GM06990 (cell line): ENCODE data around the gene CCDC175.

Source experiments
- DNase-seq: peaks from one replicate; pipeline ENCODE4 v3.0.0-alpha.2; 2011; ENCODE audit not compliant: insufficient read length; ENCODE audit errors: extremely low read depth
- H3K27me3 ChIP-seq: replicated peaks from 2 replicates; pipeline ENCODE4 v1.6.0; 2011; ENCODE audit warnings: low read length; ENCODE audit not compliant: control insufficient read depth, insufficient read depth
- H3K36me3 ChIP-seq: 2 replicates; pipeline ENCODE4 v1.5.1; 2011; ENCODE audit warnings: low read length; ENCODE audit not compliant: control insufficient read depth, insufficient read depth
- H3K4me3 ChIP-seq: replicated peaks from 2 replicates; pipeline ENCODE4 v1.5.1; 2011; ENCODE audit warnings: low read depth, mild to moderate bottlenecking, control low read depth, low read length
- CTCF ChIP-seq: IDR thresholded peaks from 2 replicates; pipeline ENCODE4 v1.5.1; 2011; ENCODE audit warnings: low read length, control low read depth, mild to moderate bottlenecking, inconsistent platforms; ENCODE audit not compliant: insufficient read depth, poor library complexity, severe bottlenecking

CCDC175 gene

GRCh38 chr14:59483819-59484638, 92.6 kb downstream of the CCDC175 start, which contains the start of the genes JKAMP and L3HYPDH:
JKAMP (plus strand) TSS chr14:59484517; CDS start chr14:59484590, 73 bp downstream.
L3HYPDH (minus strand) TSS chr14:59484408; CDS start chr14:59484316, 92 bp downstream.
- peak; percentile 61 for TF ChIP-seq CTCF
- no peaks in the 10 kb centered on the region; the same call in 1 of the 2 replicates for H3K36me3 ChIP-seq
- no peaks in the 10 kb centered on the region for H3K27me3 ChIP-seq
- H3K4me3 ChIP-seq, result peak within 1 kb of the TSS; percentile 71
- DNase-seq, result peak; percentile 96

- no peak for TF ChIP-seq CTCF
- Histone ChIP-seq H3K36me3 (no peaks in the 10 kb centered on the region; the same call in 1 of the 2 replicates), H3K4me3 (peak overlapping the region; percentile 71), H3K27me3 (no peaks in the 10 kb centered on the region)
- no peak for DNase-seq
Measured at GRCh38 chr14:59483363-59483762, 93.2 kb downstream of the CCDC175 start.

GRCh38 chr14:59482541-59483331, 93.9 kb downstream of the CCDC175 start:
- Histone ChIP-seq H3K27me3 (no peaks in the 10 kb centered on the region), H3K4me3 (peak overlapping the region; percentile 71), H3K36me3 (no peaks in the 10 kb centered on the region; the same call in 1 of the 2 replicates)
- TF ChIP-seq CTCF, result no peak
- DNase-seq, result no peak

- Histone ChIP-seq H3K36me3 (no peaks in the 10 kb centered on the region), H3K4me3 (peak overlapping the region; percentile 71; the same call in 1 of the 2 replicates), H3K27me3 (no peaks in the 10 kb centered on the region)
- no peak for DNase-seq
- no peak for TF ChIP-seq CTCF
Measured at GRCh38 chr14:59481871-59482540, 94.6 kb downstream of the CCDC175 start.

- Histone ChIP-seq H3K27me3 (no peaks in the 10 kb centered on the region), H3K4me3 (peak overlapping the region; percentile 20), H3K36me3 (no peaks in the 10 kb centered on the region)
- no peak for TF ChIP-seq CTCF
- no peak for DNase-seq
Measured at GRCh38 chr14:59481407-59481806, 95.2 kb downstream of the CCDC175 start.
